NCI-H345 treated with DMSO at 0.1 percent for 48 hours (cell line): ENCODE data around the gene EFHD2.
"Not testable (repeated sequence)": the region's sequence is repeated elsewhere in the genome, so short reads cannot be mapped to it uniquely, and the experiment has no call there.

Source experiments
- DNase-seq: peaks from one replicate; lab custom pipeline; 2025; ENCODE audit not compliant: unreplicated experiment; lab: John Stamatoyannopoulos, UW

The EFHD2 gene

DNA sequence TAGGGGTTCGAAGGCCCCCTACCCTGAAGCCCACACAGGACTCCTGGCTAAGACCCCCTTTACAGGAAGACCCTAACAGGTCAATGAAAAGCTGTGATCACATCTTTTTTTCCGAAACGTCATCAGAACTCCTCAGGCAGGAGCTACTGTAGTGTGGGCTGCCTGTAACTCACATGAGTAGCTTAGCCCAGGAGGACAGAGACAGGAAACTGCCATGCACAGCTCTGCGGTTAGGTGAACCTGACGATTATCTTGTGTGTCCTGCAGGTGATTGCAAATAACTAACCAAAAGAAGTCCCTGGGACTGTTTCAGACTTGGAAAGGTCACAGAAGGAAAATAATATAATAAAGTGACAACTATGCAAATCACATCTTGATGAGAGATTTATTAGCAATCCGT, 62.0 kb downstream of the EFHD2 start:
- not testable (repeated sequence) for DNase-seq

DNA sequence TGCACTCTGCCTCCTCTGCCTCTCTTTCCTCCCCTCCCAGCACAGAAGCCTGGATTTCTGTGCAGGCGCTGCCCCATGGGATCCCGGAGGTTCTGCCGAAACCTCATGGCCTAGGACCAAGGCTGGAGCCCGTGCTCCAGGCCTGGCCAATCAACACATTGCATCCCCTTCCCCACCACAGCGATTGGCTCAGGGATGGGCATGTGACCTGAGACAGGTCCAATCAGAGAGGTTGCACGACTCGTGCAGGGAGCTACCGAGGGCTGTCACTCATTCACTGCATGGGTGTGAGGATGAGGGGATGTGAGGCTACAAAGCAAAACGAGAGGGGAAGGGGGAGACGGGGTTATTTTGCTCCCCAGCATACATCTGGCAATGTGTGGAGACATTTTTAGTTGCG, 62.9 kb downstream of the EFHD2 start:
- DNase-seq, result no peak

DNA sequence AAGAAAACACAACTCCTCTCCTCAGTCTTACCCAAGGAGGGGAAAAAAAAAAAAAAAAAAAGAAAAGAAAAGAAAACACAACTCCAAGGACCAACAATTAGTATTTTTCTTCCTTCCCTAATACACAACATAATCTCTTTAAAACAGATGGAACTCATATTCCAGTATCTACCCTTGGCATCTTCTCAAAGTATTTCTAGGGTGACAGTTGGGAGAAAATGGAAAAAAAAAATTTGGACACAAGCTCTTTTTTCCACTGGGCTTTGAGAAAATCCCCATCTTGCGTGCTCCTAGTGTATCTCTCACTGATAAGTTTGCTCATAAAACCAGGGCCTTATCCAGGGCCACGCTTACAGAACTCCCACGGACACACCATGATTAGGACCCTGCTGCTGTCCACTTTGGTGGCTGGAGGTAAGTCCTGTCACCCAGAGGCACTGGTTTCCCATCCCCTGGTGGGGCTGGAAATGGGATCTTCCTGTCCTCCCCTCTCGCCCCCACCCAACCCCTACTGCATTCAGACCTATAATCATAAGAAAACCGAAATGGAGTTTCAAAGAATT, 66.1 kb downstream of the EFHD2 start, which contains the start of gene CELA2B:
TSS of gene CELA2B (plus strand) at position 353 of the 563 bp plus-strand sequence. CDS start at position 375, 22 bp downstream.
- DNase-seq, result no peak

DNA sequence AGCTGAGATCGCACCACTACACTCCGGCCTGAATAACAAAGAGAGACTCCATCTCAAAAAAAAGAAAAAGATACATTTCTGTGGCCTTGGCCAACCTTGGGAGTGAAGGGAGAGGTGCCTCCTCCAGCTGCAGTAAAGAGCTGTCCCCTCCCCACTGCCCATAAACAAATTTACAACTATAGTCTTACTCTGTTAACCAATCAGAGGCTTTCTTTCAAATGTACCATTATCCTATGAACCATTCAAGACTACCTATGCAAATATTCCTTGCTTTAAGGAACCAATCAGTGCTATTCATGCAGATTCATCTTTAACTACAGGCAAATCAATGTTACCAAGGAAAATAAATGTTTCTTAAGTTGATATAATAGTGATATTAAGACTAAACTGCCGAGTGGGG, 67.2 kb downstream of the EFHD2 start:
- DNase-seq, result no peak

DNA sequence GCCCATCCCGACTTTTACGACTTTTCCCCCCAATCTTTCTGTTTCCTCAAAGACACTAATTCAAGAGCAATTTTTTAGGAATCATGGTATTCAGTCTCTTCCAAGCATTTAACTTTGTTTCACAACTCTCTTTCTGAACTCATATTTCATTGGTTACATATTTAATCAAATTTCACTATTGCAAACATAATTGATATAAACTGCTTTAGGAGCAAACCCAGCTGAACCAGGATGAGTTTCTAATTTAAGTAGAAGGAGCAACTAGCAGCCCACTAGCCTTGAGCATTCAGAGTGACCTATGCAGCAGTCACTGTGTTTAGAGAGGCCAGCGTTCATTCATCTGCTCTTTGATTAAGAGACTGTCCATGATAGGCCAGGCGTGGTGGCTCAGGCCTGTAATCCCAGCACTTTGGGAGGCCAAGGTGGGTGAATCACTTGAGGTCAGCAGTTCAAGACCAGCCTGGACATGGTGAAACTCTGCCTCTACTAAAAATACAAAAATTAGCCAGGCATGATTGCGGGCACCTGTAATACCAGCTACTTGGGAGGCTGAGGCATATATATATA, 68.0 kb downstream of the EFHD2 start:
- no peak for DNase-seq
